Dermis microvascular lymphatic vessel endothelial cell (primary cell): ENCODE measurements around the gene STAC3. TPM values are rescaled to one million over a fixed set of nuclear protein-coding genes. Genes with fewer than 3 reads are reported as not detected.

ENCODE experiments used
- DNase-seq, 2 donors: peaks; one replicate each; pipeline versions ENCODE4 v3.0.0 to v3.0.0-alpha.2; 2010; ENCODE audit warnings: low read depth in 2 of 2
- total RNA-seq: library from RNA; depleted of rRNA; stranded (reverse); fragments of >200 nt; gene quantifications from 2 replicates; pipeline ENCODE4 v1.2.1, GENCODE V29; 2014

The STAC3 gene
- total RNA-seq, 1 donor from 2014 or later, result 0.13 TPM

- DNase-seq, result no peak
Measured at GRCh38 chr12:57236201-57236924, 14.6 kb downstream of the STAC3 start.

- no peak for DNase-seq
Measured at GRCh38 chr12:57235728-57236131, 15.3 kb downstream of the STAC3 start.

GRCh38 chr12:57235017-57235727 is 15.8 kb downstream of the STAC3 start:
- peak in 1 of 2 donors; percentile 47 for DNase-seq

- no peak for DNase-seq
Measured at GRCh38 chr12:57234571-57235016, 16.4 kb downstream of the STAC3 start.

- no peak for DNase-seq
Measured at GRCh38 chr12:57234233-57234570, 16.8 kb downstream of the STAC3 start.

- no peak for DNase-seq
Measured at GRCh38 chr12:57233357-57234232, 17.4 kb downstream of the STAC3 start.

GRCh38 chr12:57232156-57232756 is 18.7 kb downstream of the STAC3 start:
- no peak for DNase-seq

- DNase-seq, result no peak
Measured at GRCh38 chr12:57231276-57232021, 19.5 kb downstream of the STAC3 start.

- peak in 1 of 2 donors; percentile 17 for DNase-seq
Measured at GRCh38 chr12:57230381-57231155, 20.4 kb downstream of the STAC3 start.

GRCh38 chr12:57229634-57230380 is 21.2 kb downstream of the STAC3 start, which contains the start of gene SHMT2:
Gene SHMT2, plus strand, starts transcription at chr12:57229711. Its CDS starts 68 bp downstream, at chr12:57229779.
- peak; percentile 91 to 95 for DNase-seq

- DNase-seq, result peak in 1 of 2 donors; percentile 22
Measured at GRCh38 chr12:57229046-57229633, 21.8 kb downstream of the STAC3 start.

- DNase-seq, result no peak
Measured at GRCh38 chr12:57227315-57228115, 23.5 kb downstream of the STAC3 start.

GRCh38 chr12:57226588-57227314 is 24.2 kb downstream of the STAC3 start:
- DNase-seq, result no peak

GRCh38 chr12:57225680-57226210 is 25.2 kb downstream of the STAC3 start:
- no peak for DNase-seq

GRCh38 chr12:57224973-57225679 is 25.9 kb downstream of the STAC3 start:
- DNase-seq, result peak in 1 of 2 donors; percentile 46

- no peak for DNase-seq
Measured at GRCh38 chr12:57224278-57224972, 26.6 kb downstream of the STAC3 start.
